Gastrocnemius medialis (tissue), 4 donors: ENCODE measurements around the gene CMPK2.

Experiments used
- POLR2A ChIP-seq, 2 donors: fragments of 450-650 bp; IDR thresholded peaks; one replicate each; pipeline ENCODE4 v1.6.1; 2017; ENCODE audit warnings: antibody characterized with exemption in 2 of 2, mild to moderate bottlenecking in 2 of 2, moderate library complexity in 2 of 2
- TF ChIP-seq, protein P1 (sequence below), 5 experiments: fragments of 450-650 bp in 3 of 5; fragments of 200-600 bp in 2 of 5; sonication (generic) in 2 of 5; IDR thresholded peaks in 4 of 5; conservative IDR thresholded peaks in 1 of 5; 1 replicate in 4 of 5; 2 replicates in 1 of 5; pipeline ENCODE4 v1.5.1; 2016 to 2019; ENCODE audit warnings: antibody characterized with exemption in 5 of 5, mild to moderate bottlenecking in 3 of 5, moderate library complexity in 3 of 5

GRCh38 chr2:6800553-6800952 lies 65.2 kb downstream of the CMPK2 start:
- TF ChIP-seq, protein P1, sequence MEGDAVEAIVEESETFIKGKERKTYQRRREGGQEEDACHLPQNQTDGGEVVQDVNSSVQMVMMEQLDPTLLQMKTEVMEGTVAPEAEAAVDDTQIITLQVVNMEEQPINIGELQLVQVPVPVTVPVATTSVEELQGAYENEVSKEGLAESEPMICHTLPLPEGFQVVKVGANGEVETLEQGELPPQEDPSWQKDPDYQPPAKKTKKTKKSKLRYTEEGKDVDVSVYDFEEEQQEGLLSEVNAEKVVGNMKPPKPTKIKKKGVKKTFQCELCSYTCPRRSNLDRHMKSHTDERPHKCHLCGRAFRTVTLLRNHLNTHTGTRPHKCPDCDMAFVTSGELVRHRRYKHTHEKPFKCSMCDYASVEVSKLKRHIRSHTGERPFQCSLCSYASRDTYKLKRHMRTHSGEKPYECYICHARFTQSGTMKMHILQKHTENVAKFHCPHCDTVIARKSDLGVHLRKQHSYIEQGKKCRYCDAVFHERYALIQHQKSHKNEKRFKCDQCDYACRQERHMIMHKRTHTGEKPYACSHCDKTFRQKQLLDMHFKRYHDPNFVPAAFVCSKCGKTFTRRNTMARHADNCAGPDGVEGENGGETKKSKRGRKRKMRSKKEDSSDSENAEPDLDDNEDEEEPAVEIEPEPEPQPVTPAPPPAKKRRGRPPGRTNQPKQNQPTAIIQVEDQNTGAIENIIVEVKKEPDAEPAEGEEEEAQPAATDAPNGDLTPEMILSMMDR (IDR thresholded peaks at IDR 0.05 in 4 of 5, conservative IDR thresholded peaks at IDR 0.05 in 1 of 5), result no peak
- TF ChIP-seq POLR2A (IDR thresholded peaks at IDR 0.05), result no peak
